Iris pigment epithelial cell (primary cell): ENCODE measurements around the gene CDH22.

Source experiments
- DNase-seq: peaks from one replicate; pipeline ENCODE4 v3.0.0-alpha.2; 2011; ENCODE audit warnings: low read depth

CDH22 gene

GRCh38 chr20:46343348-46343974 is 35.2 kb upstream of the CDH22 start:
- no peak for DNase-seq

GRCh38 chr20:46342451-46343347 is 34.4 kb upstream of the CDH22 start:
- no peak for DNase-seq

GRCh38 chr20:46342010-46342378 is 33.7 kb upstream of the CDH22 start:
- DNase-seq, result no peak

DNA sequence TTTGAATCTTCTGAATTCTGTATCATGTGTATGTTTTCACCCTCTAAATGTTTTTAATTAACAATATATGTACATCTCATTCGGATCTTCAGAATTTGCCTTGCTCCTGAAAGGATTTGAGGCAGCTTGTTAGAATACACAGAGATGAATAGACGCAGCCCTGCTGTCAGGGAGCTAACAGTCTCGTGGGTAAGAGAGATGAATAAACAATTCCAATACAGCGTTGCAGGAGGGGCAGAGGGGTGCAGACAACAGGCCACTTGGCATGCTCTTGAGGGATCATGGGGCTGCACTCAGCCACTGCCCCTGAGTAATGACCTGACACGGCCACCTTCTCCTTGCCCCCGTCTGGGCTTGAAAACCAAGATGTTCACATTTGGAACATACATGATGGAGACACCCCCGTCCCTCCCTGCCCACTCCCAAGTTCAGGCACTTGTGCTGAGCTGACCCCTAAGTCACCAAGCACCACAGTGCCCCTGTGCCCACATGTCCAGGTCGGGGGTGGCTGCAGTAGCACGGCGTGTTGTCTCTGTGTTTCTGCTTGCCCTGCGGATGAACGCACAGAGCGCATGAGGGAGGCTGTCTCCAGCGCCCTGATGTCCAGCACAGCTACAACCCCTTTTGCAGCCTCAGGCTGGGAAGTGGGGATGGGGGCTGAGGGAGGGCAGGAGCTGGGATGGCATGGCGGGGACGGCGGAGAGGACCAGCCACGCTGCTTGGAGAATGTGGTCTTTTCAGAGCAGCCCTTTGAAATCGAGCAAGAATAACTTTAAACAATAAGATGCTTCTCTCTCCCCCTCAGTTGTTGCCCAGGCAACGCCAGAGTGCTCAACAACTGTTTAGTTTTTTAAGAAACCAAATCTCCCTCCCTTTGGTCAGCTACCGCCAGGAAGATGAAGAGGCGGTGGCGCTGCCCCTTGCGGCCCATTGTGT is 33.0 kb upstream of the CDH22 start:
- DNase-seq, result no peak

- DNase-seq, result no peak
Measured at GRCh38 chr20:46339037-46339436, 30.7 kb upstream of the CDH22 start.

DNA sequence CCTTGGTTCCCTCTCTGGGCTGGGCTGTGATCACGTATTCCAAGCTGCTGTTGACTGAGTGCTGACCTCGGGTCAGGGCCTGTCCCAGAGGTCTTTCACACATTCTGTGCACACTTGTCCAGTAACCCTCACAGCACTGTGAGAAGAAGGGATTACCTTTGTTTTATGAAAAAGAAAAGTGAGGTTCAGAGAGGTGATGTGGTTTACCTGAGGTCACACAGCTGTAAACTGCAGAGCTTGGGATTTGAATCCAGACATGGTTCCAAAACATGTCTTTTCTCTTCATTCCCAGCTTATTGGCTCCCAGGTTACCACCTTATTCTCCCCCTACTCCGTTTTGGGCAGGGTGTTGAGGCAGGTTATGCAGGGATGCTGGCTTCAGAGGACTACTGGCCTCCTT is 28.4 kb upstream of the CDH22 start:
- no peak for DNase-seq

- DNase-seq, result no peak
Measured at GRCh38 chr20:46334303-46334904, 26.1 kb upstream of the CDH22 start.

- no peak for DNase-seq
Measured at GRCh38 chr20:46333161-46333991, 25.1 kb upstream of the CDH22 start.

GRCh38 chr20:46332373-46333160 is 24.3 kb upstream of the CDH22 start:
- no peak for DNase-seq

DNA sequence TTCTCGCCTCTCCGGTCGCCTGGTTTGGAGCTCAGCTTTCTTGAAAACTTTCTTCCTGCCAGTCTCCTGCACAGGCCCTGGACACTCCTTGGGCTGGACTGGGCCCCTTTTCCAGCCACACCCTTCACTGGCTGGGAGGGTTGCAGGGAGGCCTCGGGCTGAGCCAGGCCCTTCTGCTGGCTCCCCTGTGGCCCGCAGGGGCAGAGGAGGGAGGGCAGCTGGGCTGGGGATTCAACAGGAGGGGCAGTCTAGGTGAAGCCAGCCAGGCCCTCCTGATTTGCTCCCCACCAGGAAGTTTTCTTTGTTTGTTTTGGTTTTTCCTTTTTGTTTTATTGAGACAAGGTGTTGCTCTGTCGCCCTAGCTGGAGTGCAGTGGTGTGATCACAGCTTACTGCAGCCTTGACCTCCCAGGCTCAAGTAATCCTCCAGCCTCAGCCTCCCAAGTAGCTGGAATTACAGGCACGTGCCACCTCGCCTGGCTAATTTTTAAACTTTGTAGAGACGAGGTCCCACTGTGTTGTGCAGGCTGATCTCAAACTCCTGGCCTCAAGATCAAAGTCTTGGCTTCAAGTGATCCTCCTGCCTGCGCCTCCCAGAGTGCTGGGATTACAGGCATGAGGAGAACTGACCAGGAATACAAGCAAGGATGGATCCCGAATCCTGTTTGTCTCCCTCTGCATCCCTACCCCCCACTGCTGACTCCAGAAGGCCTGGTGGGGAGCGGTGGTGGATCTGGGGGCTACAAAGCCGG is 23.5 kb upstream of the CDH22 start:
- DNase-seq, result no peak

GRCh38 chr20:46330831-46331371 is 22.6 kb upstream of the CDH22 start:
- DNase-seq, result no peak

- DNase-seq, result no peak
Measured at GRCh38 chr20:46330072-46330763, 21.9 kb upstream of the CDH22 start.

DNA sequence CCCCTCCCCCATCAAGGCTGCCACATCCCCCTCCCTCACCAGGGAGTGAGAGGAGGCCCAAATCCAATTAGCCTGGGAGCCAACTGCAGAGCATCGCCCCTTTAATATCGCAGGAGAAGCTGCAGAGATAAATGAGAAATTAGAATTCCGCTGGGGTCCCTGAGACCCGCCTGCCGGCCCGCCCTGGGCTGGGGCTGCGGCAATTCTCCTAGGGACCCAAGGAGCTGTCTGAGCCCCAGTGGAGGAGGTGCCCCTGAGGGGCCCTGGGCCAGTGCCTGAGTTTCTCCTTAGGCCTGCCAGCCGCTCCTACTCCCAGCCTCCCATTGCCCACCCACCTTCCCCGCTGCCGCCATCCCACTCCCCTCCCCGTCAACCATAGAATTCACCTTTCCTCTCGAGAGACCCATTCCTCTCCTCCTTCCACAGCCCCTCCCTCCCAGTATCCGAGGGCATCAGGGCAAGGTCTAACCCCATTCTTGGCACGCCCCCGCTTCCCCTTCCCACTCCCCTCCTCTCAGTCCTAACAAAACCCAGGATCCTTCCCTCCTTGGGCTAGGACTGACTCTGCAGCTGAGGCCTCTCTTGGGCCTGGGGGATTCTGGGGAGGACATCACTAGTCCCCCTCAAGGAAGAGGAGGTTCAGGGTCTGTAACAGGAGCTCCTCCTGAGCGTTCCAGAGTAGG is 20.0 kb upstream of the CDH22 start:
- DNase-seq, result no peak

DNA sequence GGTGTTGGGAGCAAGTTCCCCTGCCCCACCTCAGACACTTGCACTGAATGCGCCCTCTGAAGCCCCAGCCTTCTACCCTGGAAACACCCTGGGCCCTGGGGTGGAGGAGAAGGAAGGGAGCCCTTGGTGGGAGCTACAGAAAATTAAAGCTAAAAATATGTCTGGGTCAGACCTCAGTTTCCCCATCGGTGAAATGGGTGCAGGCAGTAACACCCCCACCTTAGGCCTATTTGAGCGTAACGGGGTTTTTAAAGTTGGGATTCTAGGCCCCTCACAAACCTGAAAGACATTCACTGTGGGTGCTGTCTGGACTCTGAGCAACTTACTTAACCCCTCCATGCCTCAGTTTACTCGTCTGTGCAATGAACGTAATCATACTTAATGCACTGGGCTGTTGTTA is 19.3 kb upstream of the CDH22 start:
- DNase-seq, result no peak

DNA sequence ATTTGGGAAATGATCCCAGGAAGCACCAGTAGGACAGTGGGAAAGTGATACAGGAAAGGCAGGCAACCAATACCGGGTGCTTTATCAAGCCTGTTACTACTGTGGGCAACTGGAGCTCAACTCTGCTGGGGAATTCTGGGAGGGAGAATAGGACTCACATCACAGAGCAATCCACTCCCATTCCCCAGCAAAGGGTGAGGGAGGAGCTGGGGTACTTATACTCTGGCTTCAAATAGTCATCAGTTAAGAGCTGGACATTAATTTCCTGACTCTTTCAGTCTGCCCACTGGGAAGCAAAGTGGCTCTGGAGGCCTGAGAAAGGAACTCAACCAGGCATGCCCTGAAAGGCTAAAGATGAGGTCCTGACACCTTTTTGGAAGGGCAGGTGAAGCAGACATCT is 17.5 kb upstream of the CDH22 start:
- DNase-seq, result no peak

DNA sequence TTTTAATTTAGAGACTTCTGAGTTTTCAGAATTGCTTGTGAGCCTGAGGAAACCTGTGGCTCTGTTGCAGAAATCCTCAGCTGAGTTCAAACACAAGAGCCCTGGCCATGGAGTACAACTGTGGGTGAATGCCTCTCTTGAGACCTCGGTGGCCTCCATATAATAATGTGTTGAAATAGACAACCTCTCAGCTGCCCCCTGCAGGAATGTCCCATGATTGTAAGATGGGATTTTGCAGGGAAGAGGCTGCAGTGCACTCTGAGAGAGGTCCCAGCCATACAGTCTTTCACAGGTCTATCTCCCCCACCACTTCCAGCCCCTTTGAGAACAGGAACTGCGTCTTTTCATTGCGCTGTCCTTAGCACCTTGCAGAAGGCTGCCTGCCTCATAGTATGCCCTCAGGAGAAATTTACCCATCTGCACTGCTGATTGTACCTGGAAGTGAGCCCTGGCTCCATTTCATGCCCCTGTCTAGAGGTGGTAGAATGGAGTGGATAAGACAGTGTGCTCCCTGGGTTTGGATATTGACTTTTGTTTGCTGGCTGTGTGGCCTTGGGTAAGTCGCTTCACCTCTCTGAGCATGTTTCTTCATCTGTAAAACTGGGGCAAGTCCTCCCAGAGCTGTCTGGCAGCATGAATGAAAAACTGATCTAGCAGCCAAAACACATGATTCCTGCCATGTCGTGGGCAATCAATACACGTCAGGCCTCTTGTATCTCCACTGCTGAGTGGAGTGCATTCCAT is 16.8 kb upstream of the CDH22 start:
- DNase-seq, result peak; percentile 45

GRCh38 chr20:46324379-46324778 is 16.1 kb upstream of the CDH22 start:
- DNase-seq, result no peak
